DND-41 (cell line): ENCODE data around the gene RDH5.

Experiments
- EZH2 ChIP-seq: IDR thresholded peaks from 3 replicates; pipeline ENCODE4 v1.6.1; 2012; ENCODE audit warnings: borderline replicate concordance, low read depth, mild to moderate bottlenecking, moderate library complexity, low read length, inconsistent platforms; ENCODE audit not compliant: severe bottlenecking
- TF ChIP-seq, protein P1 (sequence below): IDR thresholded peaks from 2 replicates; pipeline ENCODE4 v1.5.1; 2012; ENCODE audit warnings: borderline replicate concordance, low read length, moderate library complexity, mild to moderate bottlenecking; ENCODE audit not compliant: poor library complexity, severe bottlenecking; ENCODE audit errors: extremely low read depth

DNA sequence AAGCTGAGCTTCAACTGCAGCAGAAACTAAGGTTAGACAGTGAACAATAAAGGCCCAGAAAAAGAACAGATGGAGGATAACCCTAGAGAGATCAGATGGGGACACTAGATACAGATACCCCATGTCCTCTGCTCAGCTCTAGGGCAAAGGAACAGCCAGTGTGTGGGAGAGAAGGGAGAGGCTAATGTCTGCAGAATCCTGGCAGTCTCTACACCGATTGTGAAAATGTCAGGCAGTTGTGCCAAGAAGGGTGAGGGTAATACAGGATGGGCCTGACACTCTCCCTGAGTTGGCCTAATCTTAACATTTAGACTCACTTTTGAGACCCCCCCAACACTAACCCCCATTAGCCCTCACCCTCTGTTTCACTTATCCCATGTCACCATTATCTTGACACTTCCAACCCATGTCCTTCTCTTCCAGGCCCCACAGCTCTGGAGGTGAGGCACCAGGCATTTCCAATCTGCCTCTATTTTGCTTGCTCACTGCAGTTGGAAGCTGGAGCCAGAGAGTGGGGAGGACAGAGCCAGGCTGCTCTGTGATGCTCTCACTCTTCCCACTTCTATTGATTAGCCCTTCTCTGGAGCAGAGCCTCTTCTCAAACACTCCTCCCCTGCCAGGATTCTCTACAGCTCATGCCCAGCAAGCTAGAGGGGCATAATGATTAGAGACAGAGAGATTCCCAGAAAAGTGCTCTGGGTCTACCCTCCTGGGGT, 7.3 kb upstream of the RDH5 start:
- TF ChIP-seq EZH2, result no peak
- TF ChIP-seq, protein P1, sequence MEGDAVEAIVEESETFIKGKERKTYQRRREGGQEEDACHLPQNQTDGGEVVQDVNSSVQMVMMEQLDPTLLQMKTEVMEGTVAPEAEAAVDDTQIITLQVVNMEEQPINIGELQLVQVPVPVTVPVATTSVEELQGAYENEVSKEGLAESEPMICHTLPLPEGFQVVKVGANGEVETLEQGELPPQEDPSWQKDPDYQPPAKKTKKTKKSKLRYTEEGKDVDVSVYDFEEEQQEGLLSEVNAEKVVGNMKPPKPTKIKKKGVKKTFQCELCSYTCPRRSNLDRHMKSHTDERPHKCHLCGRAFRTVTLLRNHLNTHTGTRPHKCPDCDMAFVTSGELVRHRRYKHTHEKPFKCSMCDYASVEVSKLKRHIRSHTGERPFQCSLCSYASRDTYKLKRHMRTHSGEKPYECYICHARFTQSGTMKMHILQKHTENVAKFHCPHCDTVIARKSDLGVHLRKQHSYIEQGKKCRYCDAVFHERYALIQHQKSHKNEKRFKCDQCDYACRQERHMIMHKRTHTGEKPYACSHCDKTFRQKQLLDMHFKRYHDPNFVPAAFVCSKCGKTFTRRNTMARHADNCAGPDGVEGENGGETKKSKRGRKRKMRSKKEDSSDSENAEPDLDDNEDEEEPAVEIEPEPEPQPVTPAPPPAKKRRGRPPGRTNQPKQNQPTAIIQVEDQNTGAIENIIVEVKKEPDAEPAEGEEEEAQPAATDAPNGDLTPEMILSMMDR, result no peak
